ENCODE data around the gene ADPRS. TPM values are rescaled to one million over a fixed set of nuclear protein-coding genes. Genes with fewer than 3 reads are reported as not detected.

ADPRS gene
- total and polyA plus RNA-seq, 9 of the 15 experiments (the other 6 are each of a cell fraction or from before 2014, with no cell fraction given): 5.9 to 40.0 (median 27.4) TPM

GRCh38 chr1:36088577-36089392, at the start of gene ADPRS (continued):
- peak; percentile 96 for TF ChIP-seq TAF1 (IDR thresholded peaks at IDR 0.05; ENCODE audit: control insufficient read depth, extremely low read depth, insufficient read depth, low read length, severe bottlenecking)
- TF ChIP-seq PTRF (tag; IDR thresholded peaks at IDR 0.05): no peak
- no peak for TF ChIP-seq ZFPM2 (CRISPR knock-in tag; IDR thresholded peaks at IDR 0.05)
- TF ChIP-seq ZBTB5 (IDR thresholded peaks at IDR 0.05): no peak
- peak; percentile 67; the same call in 1 of the 2 replicates for TF ChIP-seq ILF3 (IDR thresholded peaks at IDR 0.05; ENCODE audit: borderline replicate concordance)
- no peak for TF ChIP-seq LARP7 (IDR thresholded peaks at IDR 0.05)
- TF ChIP-seq, protein P1, sequence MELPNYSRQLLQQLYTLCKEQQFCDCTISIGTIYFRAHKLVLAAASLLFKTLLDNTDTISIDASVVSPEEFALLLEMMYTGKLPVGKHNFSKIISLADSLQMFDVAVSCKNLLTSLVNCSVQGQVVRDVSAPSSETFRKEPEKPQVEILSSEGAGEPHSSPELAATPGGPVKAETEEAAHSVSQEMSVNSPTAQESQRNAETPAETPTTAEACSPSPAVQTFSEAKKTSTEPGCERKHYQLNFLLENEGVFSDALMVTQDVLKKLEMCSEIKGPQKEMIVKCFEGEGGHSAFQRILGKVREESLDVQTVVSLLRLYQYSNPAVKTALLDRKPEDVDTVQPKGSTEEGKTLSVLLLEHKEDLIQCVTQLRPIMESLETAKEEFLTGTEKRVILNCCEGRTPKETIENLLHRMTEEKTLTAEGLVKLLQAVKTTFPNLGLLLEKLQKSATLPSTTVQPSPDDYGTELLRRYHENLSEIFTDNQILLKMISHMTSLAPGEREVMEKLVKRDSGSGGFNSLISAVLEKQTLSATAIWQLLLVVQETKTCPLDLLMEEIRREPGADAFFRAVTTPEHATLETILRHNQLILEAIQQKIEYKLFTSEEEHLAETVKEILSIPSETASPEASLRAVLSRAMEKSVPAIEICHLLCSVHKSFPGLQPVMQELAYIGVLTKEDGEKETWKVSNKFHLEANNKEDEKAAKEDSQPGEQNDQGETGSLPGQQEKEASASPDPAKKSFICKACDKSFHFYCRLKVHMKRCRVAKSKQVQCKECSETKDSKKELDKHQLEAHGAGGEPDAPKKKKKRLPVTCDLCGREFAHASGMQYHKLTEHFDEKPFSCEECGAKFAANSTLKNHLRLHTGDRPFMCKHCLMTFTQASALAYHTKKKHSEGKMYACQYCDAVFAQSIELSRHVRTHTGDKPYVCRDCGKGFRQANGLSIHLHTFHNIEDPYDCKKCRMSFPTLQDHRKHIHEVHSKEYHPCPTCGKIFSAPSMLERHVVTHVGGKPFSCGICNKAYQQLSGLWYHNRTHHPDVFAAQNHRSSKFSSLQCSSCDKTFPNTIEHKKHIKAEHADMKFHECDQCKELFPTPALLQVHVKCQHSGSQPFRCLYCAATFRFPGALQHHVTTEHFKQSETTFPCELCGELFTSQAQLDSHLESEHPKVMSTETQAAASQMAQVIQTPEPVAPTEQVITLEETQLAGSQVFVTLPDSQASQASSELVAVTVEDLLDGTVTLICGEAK (IDR thresholded peaks at IDR 0.05): peak; percentile 99
- TF ChIP-seq, protein P1 (CRISPR knock-in tag; IDR thresholded peaks at IDR 0.05): no peak
- peak; percentile 67 for TF ChIP-seq HNRNPL (IDR thresholded peaks at IDR 0.05; ENCODE audit: low read depth, low read length)
- TF ChIP-seq ZNF124 (CRISPR knock-in tag; IDR thresholded peaks at IDR 0.05): no peak
- 0 out of 2 replicates have a peak, but pooled peaks have one; percentile 30 for TF ChIP-seq ZBTB26 (CRISPR knock-in tag; IDR thresholded peaks at IDR 0.05)
- TF ChIP-seq ELF4 (CRISPR knock-in tag; IDR thresholded peaks at IDR 0.05): peak; percentile 89
- peak; percentile 97 for TF ChIP-seq CCNT2 (IDR thresholded peaks at IDR 0.05; ENCODE audit: borderline replicate concordance, extremely low read depth, insufficient read length, low read depth, low read length)
- no peak for TF ChIP-seq GATAD2A (IDR thresholded peaks at IDR 0.05)
